Esophagus squamous epithelium (tissue), 4 donors: ENCODE data around the gene REM1.

Source experiments
- CTCF ChIP-seq, 6 experiments: fragments of 450-650 bp in 4 of 6; fragments of 200-600 bp in 2 of 6; sonication (generic) in 2 of 6; IDR thresholded peaks; one replicate each; pipeline ENCODE4 v1.5.1; 2016 to 2019; ENCODE audit warnings: antibody characterized with exemption in 6 of 6, mild to moderate bottlenecking in 4 of 6, moderate library complexity in 4 of 6
- POLR2A ChIP-seq, 4 donors: fragments of 450-650 bp; IDR thresholded peaks; one replicate each; pipeline ENCODE4 v1.6.1; 2017; ENCODE audit warnings: antibody characterized with exemption in 4 of 4, mild to moderate bottlenecking in 4 of 4, moderate library complexity in 3 of 4

GRCh38 chr20:31488115-31488514 is 13.0 kb downstream of the REM1 start:
- TF ChIP-seq CTCF (IDR thresholded peaks at IDR 0.05) (no peak), POLR2A (IDR thresholded peaks at IDR 0.05) (no peak)
